Uterus (tissue), 2 donors: ENCODE data around the gene SMIM27.

Experiments
- CTCF ChIP-seq, 4 experiments: fragments of 200-600 bp in 2 of 4; fragments of 450-650 bp in 2 of 4; sonication (generic) in 2 of 4; IDR thresholded peaks; one replicate each; pipeline ENCODE4 v1.5.1; 2016 to 2019; ENCODE audit warnings: antibody characterized with exemption in 4 of 4, mild to moderate bottlenecking in 2 of 4, moderate library complexity in 1 of 4
- POLR2A ChIP-seq, 2 donors: fragments of 450-650 bp; IDR thresholded peaks; one replicate each; pipeline ENCODE4 v1.6.1; 2016; ENCODE audit warnings: antibody characterized with exemption in 2 of 2, mild to moderate bottlenecking in 1 of 2, moderate library complexity in 1 of 2

- no peak for TF ChIP-seq CTCF (IDR thresholded peaks at IDR 0.05)
- TF ChIP-seq POLR2A (IDR thresholded peaks at IDR 0.05): no peak
Measured at GRCh38 chr9:32518276-32518675, 33.9 kb upstream of the SMIM27 start.
